Effector CD8-positive, alpha-beta T cell (primary cell): ENCODE measurements around the gene ALPL.
"Not testable (repeated sequence)": the region's sequence is repeated elsewhere in the genome, so short reads cannot be mapped to it uniquely, and the experiment has no call there.

Source experiments
- DNase-seq: peaks from one replicate; lab custom pipeline; 2025; lab: John Stamatoyannopoulos, UW
- total RNA-seq, 4 experiments: gene quantifications; one replicate each; lab custom pipeline; 2026; lab: John Stamatoyannopoulos, UW

ALPL gene
- 0 reads per million in 4 experiments for total RNA-seq

DNA sequence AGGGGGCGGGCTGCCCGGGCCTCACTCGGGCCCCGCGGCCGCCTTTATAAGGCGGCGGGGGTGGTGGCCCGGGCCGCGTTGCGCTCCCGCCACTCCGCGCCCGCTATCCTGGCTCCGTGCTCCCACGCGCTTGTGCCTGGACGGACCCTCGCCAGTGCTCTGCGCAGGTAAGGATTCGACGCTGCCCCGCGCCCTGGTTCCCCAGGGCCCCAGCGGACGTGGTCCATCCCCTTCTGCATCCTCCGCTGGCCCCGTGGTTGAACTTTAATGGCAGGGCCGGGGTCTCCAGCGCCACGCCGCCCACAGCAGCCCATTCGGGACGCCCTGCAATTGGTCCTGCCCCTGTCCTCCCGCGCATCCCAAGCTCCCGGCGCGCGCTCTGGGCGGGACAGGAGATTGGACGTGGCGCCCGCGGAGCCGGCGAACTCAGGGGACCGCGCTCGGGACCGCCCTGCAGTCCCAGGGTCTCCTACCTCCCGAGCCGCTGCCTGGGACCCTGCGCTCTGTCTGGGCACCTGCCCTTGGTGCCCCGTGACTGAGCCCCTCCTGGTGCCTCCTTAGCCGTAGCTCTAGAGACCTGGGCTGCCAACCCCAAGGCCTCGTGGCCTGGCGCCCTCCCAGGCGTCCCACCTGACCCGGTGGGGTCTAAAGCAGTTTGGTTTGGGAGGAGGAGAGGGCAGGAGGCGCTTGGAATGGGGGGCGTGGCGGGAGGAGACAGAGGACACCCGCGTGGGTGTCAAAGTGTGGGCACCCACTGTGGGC is at the start of gene ALPL:
Gene ALPL, plus strand, starts transcription at position 73 of the 762 bp plus-strand sequence. CDS start 44,659 bp downstream, outside the sequence.
- DNase-seq, result no peak

GRCh38 chr1:21465127-21465526 is 44.1 kb upstream of the ALPL start:
- not testable (repeated sequence) for DNase-seq

DNA sequence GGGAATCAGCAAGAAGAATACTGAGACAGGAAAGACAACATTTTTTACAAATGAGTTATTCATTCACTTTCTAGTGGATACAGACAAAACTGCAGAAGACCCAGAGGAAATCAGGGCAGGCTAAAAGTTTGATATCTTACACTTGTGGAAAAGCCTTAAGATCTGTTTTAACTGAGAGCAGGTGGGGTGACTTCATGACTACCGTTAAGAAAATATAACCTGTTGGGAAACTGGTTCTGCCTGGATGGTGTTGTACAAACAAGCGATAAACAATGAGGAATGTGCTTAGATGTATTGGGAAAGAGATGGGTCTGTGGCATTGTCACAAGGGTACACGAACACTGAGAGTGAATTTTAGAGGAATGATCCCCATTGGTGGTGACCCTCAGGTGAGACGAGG is 41.3 kb upstream of the ALPL start:
- not testable (repeated sequence) for DNase-seq

GRCh38 chr1:21468599-21468998 is 40.6 kb upstream of the ALPL start:
- DNase-seq, result no peak

GRCh38 chr1:21469581-21469980 is 39.6 kb upstream of the ALPL start:
- no peak for DNase-seq

GRCh38 chr1:21472861-21473260 is 36.4 kb upstream of the ALPL start:
- no peak for DNase-seq

DNA sequence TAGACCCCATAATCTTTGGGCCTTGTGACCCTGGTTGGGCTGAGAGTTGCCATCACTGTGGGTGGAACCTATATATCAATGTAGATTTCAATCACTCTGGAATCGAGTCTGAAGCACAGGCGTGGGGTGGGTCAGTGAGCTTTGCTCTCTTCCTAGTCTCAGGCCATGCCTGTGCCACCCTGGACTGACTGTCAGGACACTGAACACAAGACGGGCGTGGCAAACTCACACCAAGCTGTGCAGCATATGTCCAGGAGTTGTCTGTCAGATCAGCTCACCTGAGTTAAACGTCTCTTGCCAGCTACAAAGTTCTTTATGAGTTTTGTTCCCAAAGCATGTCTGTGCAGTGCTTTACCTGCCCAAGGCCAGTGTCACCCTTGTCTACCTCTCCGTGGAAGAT is 30.9 kb upstream of the ALPL start:
- DNase-seq, result no peak

DNA sequence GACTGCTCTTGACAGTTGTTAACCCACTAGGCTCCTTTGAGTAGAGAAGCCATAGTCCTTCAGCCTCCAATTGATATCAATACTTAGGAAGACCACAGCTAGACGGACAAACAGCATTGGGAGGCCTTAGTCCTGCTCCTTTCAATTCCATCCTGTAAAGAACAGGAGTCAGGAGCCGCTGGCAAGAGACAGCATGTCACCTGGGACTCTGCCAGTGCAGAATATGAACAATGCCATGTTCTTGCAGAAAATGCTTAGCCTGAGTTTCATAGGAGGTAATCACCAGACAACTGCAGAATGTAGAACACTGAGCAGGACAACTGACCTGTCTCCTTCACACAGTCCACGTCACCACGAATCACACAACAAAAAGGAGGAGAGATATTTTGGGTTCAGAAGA is 25.3 kb upstream of the ALPL start:
- DNase-seq, result not testable (repeated sequence)

DNA sequence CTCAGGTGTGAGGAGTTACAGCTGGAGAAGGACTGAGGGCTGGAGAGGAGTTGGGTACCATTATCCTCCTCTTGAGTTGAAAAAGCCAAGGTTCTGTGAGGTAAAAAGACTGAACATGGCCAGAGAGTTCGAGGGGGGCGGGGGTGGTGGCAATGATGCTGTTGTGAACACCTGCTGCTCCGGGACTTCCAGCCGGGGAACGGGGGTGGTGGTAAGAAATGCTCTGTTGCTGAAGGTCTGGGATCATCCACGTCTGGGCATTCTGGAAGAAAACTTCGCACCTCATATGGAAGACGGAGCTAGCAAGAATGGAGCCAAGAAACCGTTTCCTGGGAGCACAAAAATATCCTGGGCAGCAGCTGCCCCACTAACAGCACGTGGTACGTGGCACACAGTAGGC is 20.1 kb upstream of the ALPL start:
- DNase-seq, result no peak

DNA sequence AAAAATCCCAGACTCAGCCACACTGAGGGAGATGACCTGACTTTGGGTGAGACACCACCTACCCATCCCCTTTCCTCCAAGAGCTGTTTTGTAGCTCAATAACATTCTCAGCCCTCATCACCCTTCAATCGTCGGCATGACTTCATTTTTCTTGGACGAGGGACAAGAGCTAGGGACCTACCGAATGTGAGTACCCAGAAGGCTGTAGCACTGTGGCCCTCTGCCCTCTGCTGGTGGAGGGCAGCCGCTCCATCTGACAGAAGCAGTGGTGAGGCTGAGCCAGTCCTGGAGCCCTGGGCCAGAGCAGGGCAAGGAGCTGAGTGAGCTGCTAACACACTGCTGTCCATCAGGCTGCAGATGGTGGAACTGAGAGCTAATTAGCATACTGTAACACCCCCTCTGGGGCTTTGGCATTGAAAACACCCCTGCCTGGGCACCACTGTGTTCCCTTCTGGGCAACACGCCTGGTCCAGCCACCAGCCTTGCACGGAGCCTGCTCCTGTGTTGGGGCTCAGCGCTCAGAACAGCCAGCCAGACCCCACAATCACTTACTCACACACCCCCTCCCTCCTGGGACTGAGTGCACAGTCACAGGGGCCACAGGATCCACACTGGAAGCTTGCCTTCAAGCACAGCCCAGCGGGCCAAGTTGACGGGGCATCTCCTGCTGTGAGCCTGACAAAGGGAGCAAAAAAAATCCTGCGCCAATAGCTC is 18.3 kb upstream of the ALPL start:
- DNase-seq, result no peak

DNA sequence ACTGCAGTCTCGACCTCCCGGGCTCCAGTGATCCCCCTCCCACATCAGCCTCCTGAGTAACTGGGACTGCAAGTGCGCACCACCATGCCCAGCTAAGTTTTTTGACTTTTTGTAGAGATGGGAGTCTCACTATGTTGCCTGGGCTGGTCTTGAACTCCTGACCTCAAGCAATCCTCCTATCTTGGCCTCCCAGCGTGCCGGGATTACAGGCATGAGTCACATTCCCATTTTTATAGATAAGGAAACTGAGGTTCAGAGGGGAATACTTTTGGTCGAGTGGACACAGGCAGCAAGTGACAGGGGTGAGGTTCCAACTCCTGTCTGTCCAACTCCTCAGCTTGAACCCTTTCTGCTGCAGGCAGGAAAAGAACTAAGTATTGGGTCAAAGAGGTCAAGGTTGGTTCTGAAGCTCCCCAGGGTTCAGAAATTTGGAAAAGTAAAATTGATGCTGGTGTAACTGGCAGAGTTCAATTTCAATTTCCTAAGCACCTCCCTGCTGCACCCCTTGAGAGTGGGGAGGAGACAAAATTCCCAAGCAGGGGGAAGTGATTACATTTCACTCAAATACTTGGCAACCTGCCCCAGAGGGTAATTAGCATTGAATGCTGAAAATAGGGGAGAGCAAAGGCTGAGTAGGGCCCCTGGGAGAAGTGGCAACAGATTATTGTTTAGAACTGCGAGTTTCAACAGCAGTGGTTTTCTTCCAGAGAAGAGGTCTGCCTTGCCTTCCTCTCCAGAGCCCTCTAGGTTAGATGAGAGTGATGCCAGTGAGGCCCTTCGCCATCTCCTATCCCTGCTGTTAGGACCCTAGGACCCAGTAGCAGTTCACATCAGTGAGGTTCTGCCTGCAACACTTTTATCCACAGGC is 17.5 kb upstream of the ALPL start:
- no peak for DNase-seq

GRCh38 chr1:21492356-21492625 is 16.9 kb upstream of the ALPL start:
- DNase-seq, result no peak

DNA sequence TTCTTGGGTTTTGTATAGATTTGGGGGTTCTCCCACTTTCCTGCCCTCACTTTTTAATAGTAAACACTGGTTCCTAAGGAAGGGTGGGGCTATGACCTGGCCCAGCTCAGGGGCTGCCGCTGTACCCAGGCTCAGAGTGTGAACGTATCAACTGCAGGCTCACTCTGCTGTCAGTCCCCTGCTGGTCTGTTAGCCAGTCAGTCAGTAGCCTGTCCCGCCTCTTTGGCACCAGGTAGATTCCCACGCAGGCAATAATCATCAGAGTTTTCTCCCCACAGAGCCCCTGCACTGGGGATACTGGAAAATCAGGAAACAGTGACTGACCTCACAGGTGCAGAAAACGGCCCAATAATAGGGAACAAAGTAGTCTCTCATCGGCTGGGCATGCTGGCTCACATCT is 15.0 kb upstream of the ALPL start:
- no peak for DNase-seq

- DNase-seq, result no peak
Measured at GRCh38 chr1:21495225-21495820, 13.9 kb upstream of the ALPL start.

DNA sequence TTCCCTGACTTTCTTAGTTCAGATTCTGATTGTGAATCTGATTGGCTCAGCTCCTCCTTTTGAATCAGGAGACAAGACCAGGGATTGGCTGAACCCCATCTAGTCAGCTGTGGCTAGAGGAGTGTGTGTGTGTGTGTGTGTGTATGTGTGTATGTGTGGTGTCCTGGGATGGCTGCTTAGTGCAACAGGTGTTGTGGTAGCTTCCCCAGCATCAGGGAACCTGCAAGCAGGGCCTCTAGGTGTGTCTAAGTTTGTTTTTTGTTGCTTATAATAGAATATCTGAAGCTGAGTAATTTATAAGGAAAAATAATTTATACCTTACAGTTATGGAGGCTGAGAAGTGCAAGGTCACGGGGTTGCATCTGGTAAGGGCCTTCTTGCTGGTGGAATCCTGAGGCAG is 13.2 kb upstream of the ALPL start:
- DNase-seq, result no peak

- no peak for DNase-seq
Measured at GRCh38 chr1:21496886-21497285, 12.3 kb upstream of the ALPL start.

- DNase-seq, result no peak
Measured at GRCh38 chr1:21497466-21498061, 11.7 kb upstream of the ALPL start.

- DNase-seq, result no peak
Measured at GRCh38 chr1:21499283-21499950, 9.8 kb upstream of the ALPL start.

GRCh38 chr1:21503706-21504377 is 5.4 kb upstream of the ALPL start:
- DNase-seq, result no peak

DNA sequence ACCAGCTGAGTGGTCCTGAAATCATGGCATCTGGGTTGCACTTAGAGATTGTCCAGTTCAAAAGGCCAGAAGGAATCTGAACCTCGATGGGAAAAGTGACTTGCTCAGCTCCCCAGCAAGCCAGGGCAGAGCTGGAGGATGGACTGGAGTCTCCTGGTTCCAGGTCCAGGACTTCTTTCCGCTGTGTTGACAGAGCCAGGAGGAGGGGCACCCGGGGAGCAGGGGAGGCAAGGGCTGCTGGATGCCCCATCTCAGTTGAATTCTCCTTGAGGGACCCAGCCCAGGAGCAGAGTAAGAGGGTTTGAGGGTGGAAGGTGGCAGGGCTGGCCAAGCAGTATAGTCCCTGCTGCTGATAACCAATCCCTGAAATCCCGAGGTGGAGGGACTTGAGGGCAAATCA is 2.4 kb upstream of the ALPL start:
- DNase-seq, result no peak
